Measurements from ENCODE around the gene TBRG1.

Gene TBRG1

DNA sequence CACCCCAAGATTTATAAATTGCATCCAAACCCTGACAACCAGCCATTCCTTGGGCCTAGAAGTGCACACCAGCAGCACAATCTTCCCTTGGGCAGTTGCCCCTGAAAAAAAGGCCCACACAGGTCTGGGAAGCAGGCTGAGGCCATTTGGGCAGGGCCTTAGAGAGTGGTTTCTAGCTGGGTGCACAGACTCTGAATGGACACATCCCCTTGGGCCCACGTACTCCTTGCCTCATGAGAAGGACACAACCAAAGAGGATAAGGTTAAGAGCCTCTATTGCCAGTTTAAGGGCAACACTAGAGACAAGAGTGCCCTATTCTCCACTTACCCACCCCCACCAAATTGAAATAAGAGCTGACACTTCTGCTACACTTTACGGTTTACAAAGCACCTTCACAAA lies 12.4 kb upstream of the TBRG1 start:
- Histone ChIP-seq H3K36me3 (ENCODE audit: insufficient read depth) (no peaks in the 10 kb centered on the region), H3K27ac (no peak overlapping the region)

DNA sequence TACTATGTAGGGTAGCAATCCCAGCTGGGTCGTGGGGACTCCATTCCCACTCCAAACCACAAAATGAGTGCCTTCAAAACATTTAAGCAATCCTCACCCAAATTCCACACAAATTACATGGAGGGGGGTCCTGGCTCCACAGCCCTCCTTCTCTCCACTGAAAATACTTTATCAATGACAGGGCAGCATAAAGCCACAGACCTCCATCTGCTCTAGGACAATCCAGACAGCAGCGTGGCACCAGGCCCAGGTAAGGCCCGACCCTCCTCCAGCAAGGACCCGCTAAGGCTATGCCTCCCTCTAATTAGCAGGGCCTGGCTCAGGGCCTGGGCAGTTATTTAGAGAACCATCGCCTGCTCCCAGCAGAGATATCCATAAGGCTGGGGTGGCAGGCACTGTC lies 11.6 kb upstream of the TBRG1 start, which contains the start of gene PANX3:
PANX3 (plus strand) TSS at position 365 of the 400 bp plus-strand sequence. CDS start 129 bp downstream, outside the sequence.
- no peaks in the 10 kb centered on the region for H3K36me3 ChIP-seq (ENCODE audit: insufficient read depth)

More for the DNA sequence above, 12.4 kb upstream of the TBRG1 start:
- H2AFZ ChIP-seq (ENCODE audit: low read depth) = no peak overlapping the region
- no peaks in the 10 kb centered on the region for H4K20me1 ChIP-seq (ENCODE audit: insufficient read depth)
- H3K27me3 ChIP-seq (ENCODE audit: insufficient read depth, low read depth) = no peaks in the 10 kb centered on the region
- H3K9ac ChIP-seq = no peak overlapping the region
- H3K4me3 ChIP-seq (IDR thresholded peaks at IDR 0.05; ENCODE audit: insufficient read depth, low read depth, low read length) = no peak overlapping the region
- H3K79me2 ChIP-seq (ENCODE audit: insufficient read depth, low read depth) = no peaks in the 10 kb centered on the region
- TF ChIP-seq, protein P1, sequence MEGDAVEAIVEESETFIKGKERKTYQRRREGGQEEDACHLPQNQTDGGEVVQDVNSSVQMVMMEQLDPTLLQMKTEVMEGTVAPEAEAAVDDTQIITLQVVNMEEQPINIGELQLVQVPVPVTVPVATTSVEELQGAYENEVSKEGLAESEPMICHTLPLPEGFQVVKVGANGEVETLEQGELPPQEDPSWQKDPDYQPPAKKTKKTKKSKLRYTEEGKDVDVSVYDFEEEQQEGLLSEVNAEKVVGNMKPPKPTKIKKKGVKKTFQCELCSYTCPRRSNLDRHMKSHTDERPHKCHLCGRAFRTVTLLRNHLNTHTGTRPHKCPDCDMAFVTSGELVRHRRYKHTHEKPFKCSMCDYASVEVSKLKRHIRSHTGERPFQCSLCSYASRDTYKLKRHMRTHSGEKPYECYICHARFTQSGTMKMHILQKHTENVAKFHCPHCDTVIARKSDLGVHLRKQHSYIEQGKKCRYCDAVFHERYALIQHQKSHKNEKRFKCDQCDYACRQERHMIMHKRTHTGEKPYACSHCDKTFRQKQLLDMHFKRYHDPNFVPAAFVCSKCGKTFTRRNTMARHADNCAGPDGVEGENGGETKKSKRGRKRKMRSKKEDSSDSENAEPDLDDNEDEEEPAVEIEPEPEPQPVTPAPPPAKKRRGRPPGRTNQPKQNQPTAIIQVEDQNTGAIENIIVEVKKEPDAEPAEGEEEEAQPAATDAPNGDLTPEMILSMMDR (conservative IDR thresholded peaks at IDR 0.05; ENCODE audit: low read depth, low read length) = no peak
- H3K4me1 ChIP-seq (ENCODE audit: low read depth, poor library complexity, severe bottlenecking) = no peaks in the 10 kb centered on the region
- H3K4me2 ChIP-seq = no peak overlapping the region

DNA sequence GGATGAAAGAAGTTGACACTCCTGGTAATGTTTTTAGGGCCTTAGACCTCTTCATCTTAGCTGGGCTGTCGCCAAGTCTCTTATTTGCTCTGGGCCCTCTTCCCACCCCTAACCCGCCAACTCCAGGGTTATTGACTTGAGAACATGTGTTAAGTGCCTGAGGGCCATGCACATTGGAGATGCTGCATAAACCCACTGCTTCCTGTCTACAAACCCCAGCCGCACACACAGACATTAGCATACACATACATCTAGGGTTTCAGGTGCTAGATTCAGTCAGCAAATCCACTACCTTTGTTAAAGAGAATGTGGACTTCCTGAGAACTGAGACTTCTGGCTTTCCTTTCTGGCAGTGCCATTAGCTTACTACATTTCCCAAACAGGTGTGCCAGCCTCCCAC lies 10.6 kb upstream of the TBRG1 start:
- H3K9ac ChIP-seq = no peak overlapping the region
- no peak overlapping the region for H3K4me3 ChIP-seq (IDR thresholded peaks at IDR 0.05; ENCODE audit: insufficient read depth, low read depth, low read length)
- no peaks in the 10 kb centered on the region for H3K4me1 ChIP-seq (ENCODE audit: low read depth, poor library complexity, severe bottlenecking)
- H2AFZ ChIP-seq (ENCODE audit: low read depth) = no peak overlapping the region
- no peaks in the 10 kb centered on the region for H3K36me3 ChIP-seq (ENCODE audit: insufficient read depth)
- TF ChIP-seq, protein P1 (conservative IDR thresholded peaks at IDR 0.05; ENCODE audit: low read depth, low read length) = no peak
- no peak overlapping the region for H3K27ac ChIP-seq
- H4K20me1 ChIP-seq (ENCODE audit: insufficient read depth) = no peaks in the 10 kb centered on the region
- no peak overlapping the region for H3K4me2 ChIP-seq
- H3K79me2 ChIP-seq (ENCODE audit: insufficient read depth, low read depth) = no peaks in the 10 kb centered on the region
- no peaks in the 10 kb centered on the region for H3K27me3 ChIP-seq (ENCODE audit: insufficient read depth, low read depth)

More for the DNA sequence above, 11.6 kb upstream of the TBRG1 start, which contains the start of gene PANX3:
- Histone ChIP-seq H3K4me1 (ENCODE audit: low read depth, poor library complexity, severe bottlenecking) (no peaks in the 10 kb centered on the region), H3K27ac (no peak within 1 kb of the TSS), H3K27me3 (ENCODE audit: insufficient read depth, low read depth) (no peaks in the 10 kb centered on the region), H3K79me2 (ENCODE audit: insufficient read depth, low read depth) (no peaks in the 10 kb centered on the region), H4K20me1 (ENCODE audit: insufficient read depth) (no peaks in the 10 kb centered on the region), H3K9ac (no peak within 1 kb of the TSS), H2AFZ (ENCODE audit: low read depth) (no peak within 1 kb of the TSS), H3K4me3 (IDR thresholded peaks at IDR 0.05; ENCODE audit: insufficient read depth, low read depth, low read length) (no peak within 1 kb of the TSS), H3K4me2 (no peak within 1 kb of the TSS)
- TF ChIP-seq, protein P1 (conservative IDR thresholded peaks at IDR 0.05; ENCODE audit: low read depth, low read length) = no peak

DNA sequence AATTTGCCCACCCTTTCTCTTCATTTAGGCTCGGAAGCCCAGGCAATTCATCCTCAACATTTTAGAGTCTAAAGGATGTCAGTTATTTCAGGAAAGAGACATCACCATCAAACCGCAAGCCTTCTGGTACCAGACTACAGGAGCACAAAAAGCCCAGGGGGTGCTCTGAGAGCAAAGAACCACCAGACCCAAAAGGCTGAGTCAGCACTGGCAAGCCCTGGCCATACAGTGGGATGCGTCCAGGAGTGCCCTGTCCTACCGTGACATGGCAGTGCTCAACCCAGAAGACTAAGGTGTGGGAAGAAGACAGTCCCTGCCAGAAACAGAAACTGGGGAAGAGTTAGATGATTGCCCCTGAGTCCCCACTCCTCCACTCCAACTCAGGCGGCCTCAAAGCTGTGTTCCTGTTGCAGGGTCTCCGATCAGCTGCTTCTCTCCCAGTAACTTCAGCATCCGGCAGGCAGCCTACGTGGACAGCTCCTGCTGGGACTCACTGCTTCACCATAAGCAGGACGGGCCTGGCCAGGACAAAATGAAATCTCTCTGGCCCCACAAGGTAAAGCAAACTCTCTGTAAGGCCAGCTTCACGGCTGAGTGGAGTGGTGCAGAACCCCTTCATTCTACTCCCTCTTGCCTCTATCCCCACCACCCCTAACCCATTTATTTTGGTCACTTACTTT lies 10.0 kb upstream of the TBRG1 start:
- H3K4me2 ChIP-seq = no peak overlapping the region

More for the DNA sequence above, 10.0 kb upstream of the TBRG1 start:
- Histone ChIP-seq H3K4me3 (IDR thresholded peaks at IDR 0.05; ENCODE audit: insufficient read depth, low read depth, low read length) (no peak overlapping the region), H3K27ac (no peak overlapping the region), H4K20me1 (ENCODE audit: insufficient read depth) (no peaks in the 10 kb centered on the region), H2AFZ (ENCODE audit: low read depth) (no peak overlapping the region), H3K27me3 (ENCODE audit: insufficient read depth, low read depth) (no peaks in the 10 kb centered on the region), H3K79me2 (ENCODE audit: insufficient read depth, low read depth) (no peaks in the 10 kb centered on the region), H3K36me3 (ENCODE audit: insufficient read depth) (no peaks in the 10 kb centered on the region), H3K4me1 (ENCODE audit: low read depth, poor library complexity, severe bottlenecking) (no peaks in the 10 kb centered on the region), H3K9ac (no peak overlapping the region)
- TF ChIP-seq, protein P1 (conservative IDR thresholded peaks at IDR 0.05; ENCODE audit: low read depth, low read length) = no peak

Measured in KMS-11 (cell line).